Liver (tissue), 9 donors: ENCODE measurements around the gene RPP14. TPM values are rescaled to one million over a fixed set of nuclear protein-coding genes. Genes with fewer than 3 reads are reported as not detected.

ENCODE experiments used
- DNase-seq: peaks from one replicate; pipeline ENCODE4 v3.0.0-alpha.2; 2017; ENCODE audit warnings: low spot score
- H3K27ac ChIP-seq, 2 donors: one replicate each; pipeline ENCODE4 v1.7.0; 2013; ENCODE audit warnings: inconsistent platforms in 2 of 2, low read length in 2 of 2, control low read depth in 1 of 2, low read depth in 1 of 2, mild to moderate bottlenecking in 1 of 2
- H3K27me3 ChIP-seq, 4 donors: one replicate each; pipeline versions ENCODE4 v1.6.1 to v1.7.0; 2013; ENCODE audit warnings: low read length in 3 of 4, inconsistent platforms in 1 of 4, mild to moderate bottlenecking in 1 of 4, moderate library complexity in 1 of 4; ENCODE audit not compliant: control insufficient read depth in 4 of 4, insufficient read depth in 4 of 4
- H3K36me3 ChIP-seq, 4 donors: one replicate each; pipeline versions ENCODE4 v1.6.1 to v1.7.0; 2013; ENCODE audit warnings: low read length in 3 of 4, mild to moderate bottlenecking in 3 of 4, low read depth in 1 of 4, moderate library complexity in 1 of 4; ENCODE audit not compliant: control insufficient read depth in 4 of 4, insufficient read depth in 3 of 4
- H3K4me1 ChIP-seq, 4 donors: one replicate each; pipeline versions ENCODE4 v1.6.1 to v1.7.0; 2013; ENCODE audit warnings: low read length in 3 of 4, mild to moderate bottlenecking in 3 of 4, moderate library complexity in 1 of 4; ENCODE audit not compliant: control insufficient read depth in 4 of 4, insufficient read depth in 4 of 4
- H3K4me3 ChIP-seq, 3 donors: one replicate each; pipeline versions ENCODE4 v1.6.1 to v1.7.0; 2013; ENCODE audit warnings: low read length in 3 of 3, control low read depth in 1 of 3, low read depth in 1 of 3, mild to moderate bottlenecking in 1 of 3
- H3K9ac ChIP-seq, 2 donors: one replicate each; pipeline ENCODE4 v1.7.0; 2013; ENCODE audit warnings: low read length in 2 of 2, mild to moderate bottlenecking in 2 of 2, moderate library complexity in 2 of 2, control low read depth in 1 of 2, low read depth in 1 of 2
- H3K9me3 ChIP-seq, 4 donors: one replicate each; pipeline versions ENCODE4 v1.6.1 to v1.7.0; 2013; ENCODE audit warnings: low read length in 3 of 4; ENCODE audit not compliant: control insufficient read depth in 4 of 4
- FOXA1 ChIP-seq: IDR thresholded peaks from 2 replicates; pipeline ENCODE4 v1.6.1; 2016; ENCODE audit warnings: antibody characterized with exemption
- FOXA2 ChIP-seq: IDR thresholded peaks from 2 replicates; pipeline ENCODE4 v1.6.1; 2016; ENCODE audit warnings: antibody characterized with exemption
- HNF4A ChIP-seq, 2 donors: conservative IDR thresholded peaks; 2 replicates each; pipeline ENCODE4 v1.6.1; 2016; ENCODE audit warnings: antibody characterized with exemption in 2 of 2, mild to moderate bottlenecking in 2 of 2
- HNF4G ChIP-seq: IDR thresholded peaks from 2 replicates; pipeline ENCODE4 v1.6.1; 2016; ENCODE audit warnings: antibody characterized with exemption
- JUND ChIP-seq, 2 donors: IDR thresholded peaks; 2 replicates each; pipeline ENCODE4 v1.6.1; 2016; ENCODE audit warnings: antibody characterized with exemption in 2 of 2
- RAD21 ChIP-seq, 2 donors: IDR thresholded peaks; 2 replicates each; pipeline ENCODE4 v1.6.1; 2016; ENCODE audit warnings: antibody characterized with exemption in 2 of 2, mild to moderate bottlenecking in 2 of 2
- RXRA ChIP-seq, 2 donors: IDR thresholded peaks; 2 replicates each; pipeline ENCODE4 v1.6.1; 2017 to 2018; ENCODE audit warnings: antibody characterized with exemption in 2 of 2, mild to moderate bottlenecking in 1 of 2
- SP1 ChIP-seq: IDR thresholded peaks from 2 replicates; pipeline ENCODE4 v1.6.1; 2018; ENCODE audit warnings: antibody characterized with exemption, mild to moderate bottlenecking
- TAF1 ChIP-seq: conservative IDR thresholded peaks from 2 replicates; pipeline ENCODE4 v1.6.1; 2016; ENCODE audit warnings: antibody characterized with exemption, mild to moderate bottlenecking
- WGBS: extraction: QIAGEN DNeasy Blood & Tissue Kit; methylation state at CpG from one replicate; pipeline ENCODE4 v1.1.7; 2013; 5-methylcytosine and 5-hydroxymethylcytosine counted together
- polyA plus RNA-seq, 2 donors: library from polyadenylated mRNA; stranded (reverse) in 1 of 2; unstranded in 1 of 2; fragments of 200-250 nt in 1 of 2; fragments of >200 nt in 1 of 2; fragmentation: Nextera tagmentation in 1 of 2; extraction: Ambion mirVana in 1 of 2; gene quantifications; one replicate each; pipeline versions ENCODE4 v1.2.1 to v1.2.3, GENCODE V29; 2013 to 2015
- total RNA-seq, 2 donors: library from RNA; depleted of rRNA; stranded (reverse); fragments of >200 nt; gene quantifications; one replicate each; pipeline ENCODE4 v1.2.3, GENCODE V29; 2014
- TF ChIP-seq, protein P1 (sequence below): IDR thresholded peaks from 2 replicates; pipeline ENCODE4 v1.6.1; 2016; ENCODE audit warnings: antibody characterized with exemption
- TF ChIP-seq, protein P2 (sequence below): IDR thresholded peaks from 2 replicates; pipeline ENCODE4 v1.6.1; 2016; ENCODE audit warnings: antibody characterized with exemption
- donor health status: healthy.
- donor health status: healthy.
- donor health status: healthy.
- donor health status: healthy.
- donor health status: healthy.

Gene RPP14
- total and polyA plus RNA-seq, 4 donors: 7.4 to 13.7 (median 10.1) TPM

DNA sequence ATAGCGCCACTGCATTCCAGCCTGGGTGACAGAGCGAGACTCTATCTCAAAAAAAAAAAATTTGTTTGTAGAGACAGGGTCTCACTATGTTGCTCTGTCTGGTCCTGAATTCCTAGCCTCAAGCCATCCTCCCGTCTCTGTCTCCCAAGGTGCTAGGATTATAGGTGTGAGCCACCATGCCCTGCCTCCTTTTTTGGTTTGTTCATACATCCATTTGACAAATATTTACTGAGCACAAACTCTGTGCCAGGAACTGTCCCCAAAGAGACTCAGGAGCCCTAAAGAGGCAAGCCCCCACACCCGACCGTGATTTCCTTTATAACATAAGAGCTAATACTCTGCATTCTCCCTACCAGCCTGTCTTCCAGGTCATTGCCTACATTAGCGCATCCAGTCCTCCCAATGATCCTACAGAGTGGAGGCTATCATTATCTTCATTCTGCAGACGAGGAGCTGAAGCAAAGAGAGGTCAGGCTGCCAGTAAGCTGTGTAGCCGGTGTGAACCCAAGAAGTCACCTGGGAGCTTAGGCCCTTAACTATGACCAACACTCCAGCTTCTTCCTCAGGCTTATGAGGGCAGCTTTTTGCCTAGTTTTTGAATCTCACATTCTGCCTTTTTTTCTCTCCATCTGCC, 20.3 kb downstream of the RPP14 start:
- Histone ChIP-seq H3K27ac (no peak overlapping the region), H3K4me3 (no peak overlapping the region), H3K9me3 (no peaks in the 10 kb centered on the region), H3K27me3 (no peaks in the 10 kb centered on the region), H3K4me1 (peaks cover 2 to 17% (median 14%) of the 10 kb centered on the region in 4 donors), H3K36me3 (no peaks in the 10 kb centered on the region), H3K9ac (no peak overlapping the region)
- 96% methylated on average over 8 of the region's 8 CpGs for WGBS
- no peak for DNase-seq
- TF ChIP-seq RAD21 (IDR thresholded peaks at IDR 0.05): no peak
- no peak for TF ChIP-seq FOXA2

DNA sequence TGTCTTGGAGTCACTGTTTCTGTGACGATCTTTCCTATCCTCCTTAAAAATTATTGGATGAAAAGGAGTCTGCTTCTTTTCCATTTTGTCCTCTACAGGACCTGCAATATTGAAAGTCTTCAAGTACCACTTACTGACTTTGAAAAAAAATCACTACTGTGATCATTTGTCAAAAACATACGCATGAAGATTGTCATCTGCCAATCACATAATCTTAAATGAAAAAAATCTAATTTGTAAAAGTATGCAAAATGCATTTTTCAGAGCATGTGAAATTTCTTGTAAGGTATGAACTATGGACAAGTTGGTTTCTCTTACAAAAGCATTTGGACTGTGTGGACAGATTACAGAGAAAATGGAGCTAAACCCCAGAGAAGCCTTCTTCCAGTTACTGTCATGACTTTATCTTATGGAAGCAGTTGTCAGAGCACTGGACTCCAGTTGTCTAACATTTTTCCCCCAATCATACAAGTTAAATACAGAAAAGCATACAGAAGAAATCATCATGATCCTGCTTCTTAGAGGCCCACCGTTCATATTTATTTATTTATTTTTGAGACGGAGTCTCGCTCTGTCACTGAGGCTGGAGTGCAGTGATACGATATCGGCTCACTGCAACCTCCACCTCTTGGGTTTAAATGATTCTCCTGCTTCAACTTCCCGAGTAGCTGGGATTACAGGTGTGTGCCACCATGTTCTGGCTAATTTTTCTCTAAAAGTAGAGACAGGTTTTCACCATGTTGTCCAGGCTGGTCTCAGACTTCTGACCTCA, 23.3 kb downstream of the RPP14 start:
- Histone ChIP-seq H3K4me3 (no peak overlapping the region), H3K9me3 (no peaks in the 10 kb centered on the region), H3K9ac (no peak overlapping the region), H3K4me1 (peaks cover 5 to 25% (median 19%) of the 10 kb centered on the region in 4 donors), H3K27me3 (no peaks in the 10 kb centered on the region), H3K36me3 (no peaks in the 10 kb centered on the region), H3K27ac (no peak overlapping the region)
- WGBS: 93% methylated on average over 8 of the region's 8 CpGs
- TF ChIP-seq, protein P1, sequence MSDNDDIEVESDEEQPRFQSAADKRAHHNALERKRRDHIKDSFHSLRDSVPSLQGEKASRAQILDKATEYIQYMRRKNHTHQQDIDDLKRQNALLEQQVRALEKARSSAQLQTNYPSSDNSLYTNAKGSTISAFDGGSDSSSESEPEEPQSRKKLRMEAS: no peak
- DNase-seq: no peak

DNA sequence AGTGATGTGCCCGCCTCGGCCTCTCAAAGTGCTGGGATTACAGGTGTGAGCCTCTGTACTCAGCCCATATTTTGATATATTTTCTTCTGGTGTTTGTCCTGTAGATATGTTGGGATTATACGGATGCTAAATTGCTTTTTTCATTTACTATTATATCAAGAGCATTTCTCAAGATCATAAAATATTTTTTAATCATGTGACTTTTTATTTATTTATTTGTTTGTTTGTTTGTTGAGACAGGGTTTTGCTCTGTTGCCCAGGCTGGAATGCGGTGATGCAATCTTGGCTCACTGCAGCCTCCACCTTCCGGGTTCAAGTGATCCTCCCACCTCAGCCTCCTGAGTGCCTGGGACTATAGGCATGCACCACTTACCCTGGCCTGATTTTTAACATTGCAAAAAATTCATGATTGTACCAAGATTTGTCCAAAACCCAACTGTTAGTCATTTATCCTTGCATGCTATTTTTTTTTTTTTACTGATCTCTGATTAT, 23.9 kb downstream of the RPP14 start:
- Histone ChIP-seq H3K4me1 (peaks cover 7 to 30% (median 21%) of the 10 kb centered on the region in 4 donors), H3K27me3 (no peaks in the 10 kb centered on the region), H3K9me3 (no peaks in the 10 kb centered on the region), H3K4me3 (no peak overlapping the region), H3K27ac (no peak overlapping the region), H3K36me3 (no peaks in the 10 kb centered on the region), H3K9ac (no peak overlapping the region)
- TF ChIP-seq SP1 (no peak), HNF4G (no peak), TAF1 (no peak)
- no peak for DNase-seq
- WGBS: 96% methylated on average over 5 of the region's 5 CpGs

DNA sequence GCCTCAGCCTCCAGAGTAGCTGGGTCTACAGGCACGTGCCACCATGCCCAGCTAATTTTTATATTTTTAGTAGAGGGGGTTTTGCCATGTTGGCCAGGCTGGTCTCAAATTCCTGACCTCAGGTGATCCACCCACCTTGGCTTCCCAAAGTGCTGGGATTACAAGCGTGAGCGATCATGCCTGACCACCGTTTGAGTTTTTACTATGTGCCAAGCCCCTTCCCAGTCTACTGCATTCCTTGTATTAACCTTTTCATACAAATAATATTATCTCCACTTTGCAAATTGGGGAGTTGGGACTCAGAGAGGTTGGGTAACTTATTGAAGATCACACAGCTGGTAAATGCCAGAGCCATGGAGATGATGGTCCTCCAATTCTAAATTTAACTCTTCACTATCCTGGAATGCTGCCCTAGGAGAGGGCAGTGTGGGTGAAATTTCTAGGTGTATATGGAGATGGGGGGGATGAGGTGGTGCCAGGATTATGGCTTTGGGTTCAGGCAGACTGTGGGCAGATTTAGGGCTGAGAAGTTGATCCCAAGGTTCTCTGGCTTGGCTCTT, 25.6 kb downstream of the RPP14 start:
- peaks cover 12 to 26% (median 19%) of the 10 kb centered on the region in 4 donors for H3K4me1 ChIP-seq
- no peaks in the 10 kb centered on the region for H3K27me3 ChIP-seq
- H3K9me3 ChIP-seq: no peaks in the 10 kb centered on the region
- H3K36me3 ChIP-seq: no peaks in the 10 kb centered on the region
- H3K27ac ChIP-seq: no peak overlapping the region
- DNase-seq: no peak
- TF ChIP-seq TAF1 (no peak), HNF4A (conservative IDR thresholded peaks at IDR 0.05) (no peak), HNF4G (no peak), FOXA1 (no peak), RAD21 (IDR thresholded peaks at IDR 0.05) (no peak), JUND (IDR thresholded peaks at IDR 0.05) (no peak), RXRA (IDR thresholded peaks at IDR 0.05) (no peak)
- TF ChIP-seq, protein P2, sequence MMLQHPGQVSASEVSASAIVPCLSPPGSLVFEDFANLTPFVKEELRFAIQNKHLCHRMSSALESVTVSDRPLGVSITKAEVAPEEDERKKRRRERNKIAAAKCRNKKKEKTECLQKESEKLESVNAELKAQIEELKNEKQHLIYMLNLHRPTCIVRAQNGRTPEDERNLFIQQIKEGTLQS: no peak
- H3K9ac ChIP-seq: no peak overlapping the region
- no peak overlapping the region for H3K4me3 ChIP-seq
- WGBS: 83% methylated on average over 4 of the region's 4 CpGs
